ENCODE measurements around the gene CPED1.
"Not testable (repeated sequence)": the region's sequence is repeated elsewhere in the genome, so short reads cannot be mapped to it uniquely, and the experiment has no call there.

Gene CPED1

DNA sequence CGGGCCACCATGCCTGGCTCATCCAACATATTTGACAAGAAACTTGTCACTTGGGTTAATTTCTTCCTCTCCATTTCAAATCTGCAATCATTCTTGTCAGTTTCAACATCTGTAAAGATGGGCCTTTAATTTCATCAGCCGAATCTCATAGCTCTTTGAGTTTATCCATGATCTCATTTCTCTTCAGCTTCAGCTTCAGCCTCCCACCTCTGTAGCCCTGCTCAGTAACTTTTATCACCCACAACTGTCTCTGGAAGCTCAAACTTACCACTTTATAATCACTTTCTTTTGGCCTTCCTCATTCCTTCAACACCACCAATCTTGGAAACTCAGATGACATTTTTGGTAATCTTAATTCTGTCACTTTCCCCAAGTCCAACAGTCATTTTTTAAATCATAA lies 83.2 kb downstream of the CPED1 start:
- no peak for DNase-seq (ENCODE audit: low spot score)

GRCh38 chr7:121072826-121073225 lies 84.3 kb downstream of the CPED1 start:
- DNase-seq (ENCODE audit: low spot score), result no peak

DNA sequence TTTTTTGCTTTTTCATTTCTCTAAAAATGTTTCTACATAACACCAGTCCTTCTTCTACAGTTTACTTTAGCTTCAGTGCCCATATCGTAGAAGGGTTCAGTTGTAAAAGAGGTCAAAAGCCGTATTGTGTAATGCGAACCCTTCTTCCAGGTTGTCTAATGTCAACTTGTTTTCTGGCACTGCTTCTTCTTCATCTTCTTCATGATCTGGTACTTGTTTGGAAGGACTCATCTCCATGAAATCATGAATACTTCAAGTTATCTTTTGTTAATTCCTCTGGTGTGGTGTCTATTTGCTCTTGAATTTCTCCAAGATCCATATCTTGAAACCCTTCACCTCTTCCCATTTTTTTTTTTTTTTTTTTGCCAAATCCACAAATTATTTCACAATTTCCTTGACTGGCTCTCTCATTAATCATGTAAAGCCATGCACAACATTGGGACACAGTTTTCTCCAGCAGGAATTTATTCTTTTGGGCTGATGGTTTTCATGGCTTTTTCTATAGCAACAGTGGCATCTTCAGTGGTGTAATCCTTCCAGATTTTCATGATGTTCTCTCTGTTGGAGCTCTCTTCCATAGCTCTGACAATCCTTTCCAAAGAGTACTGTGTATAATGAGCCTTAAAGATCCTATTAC lies 85.1 kb downstream of the CPED1 start:
- DNase-seq (ENCODE audit: low spot score), result no peak

DNA sequence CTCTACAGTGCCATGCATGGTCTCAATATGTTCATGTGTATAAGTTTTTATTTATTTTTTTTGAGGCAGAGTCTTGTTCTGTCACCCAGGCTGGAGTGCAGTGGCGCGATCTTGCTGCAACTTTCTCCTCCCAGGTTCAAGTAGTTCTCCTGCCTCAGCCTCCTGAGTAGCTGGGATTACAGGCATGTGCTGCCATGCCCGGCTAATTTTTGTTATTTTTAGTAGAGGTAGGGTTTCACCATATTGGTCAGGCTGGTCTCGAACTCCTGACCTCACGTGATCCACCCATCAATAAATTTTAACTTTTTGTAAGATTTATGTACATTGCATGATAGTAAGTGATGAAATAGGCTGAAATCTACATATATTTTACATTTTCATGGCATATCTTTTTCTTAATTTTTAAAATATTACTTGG lies 86.9 kb downstream of the CPED1 start:
- DNase-seq (ENCODE audit: low spot score), result not testable (repeated sequence)

DNA sequence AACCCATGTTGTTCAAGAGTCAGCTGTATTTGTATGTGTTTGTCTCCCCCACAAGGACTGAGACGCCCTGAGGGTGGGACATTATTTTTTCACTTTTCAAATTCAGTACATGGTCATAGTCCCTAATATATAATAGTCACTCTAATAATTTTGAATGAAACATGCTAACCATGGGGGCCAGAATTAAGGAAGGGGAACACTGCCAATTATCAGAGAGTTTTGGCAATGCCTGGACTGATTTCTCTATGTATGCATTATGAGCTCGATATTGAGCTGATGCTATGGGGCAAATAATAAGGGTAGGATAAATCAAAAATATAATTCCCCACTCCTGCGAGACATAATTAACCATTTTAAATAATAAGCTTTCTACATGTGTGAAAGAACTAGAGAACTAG lies 87.4 kb downstream of the CPED1 start:
- DNase-seq (ENCODE audit: low spot score), result no peak

GRCh38 chr7:121076350-121077164 lies 88.0 kb downstream of the CPED1 start:
- DNase-seq (ENCODE audit: low spot score), result no peak

- DNase-seq (ENCODE audit: low spot score), result no peak
Observed at GRCh38 chr7:121077165-121077630, 88.7 kb downstream of the CPED1 start.

DNA sequence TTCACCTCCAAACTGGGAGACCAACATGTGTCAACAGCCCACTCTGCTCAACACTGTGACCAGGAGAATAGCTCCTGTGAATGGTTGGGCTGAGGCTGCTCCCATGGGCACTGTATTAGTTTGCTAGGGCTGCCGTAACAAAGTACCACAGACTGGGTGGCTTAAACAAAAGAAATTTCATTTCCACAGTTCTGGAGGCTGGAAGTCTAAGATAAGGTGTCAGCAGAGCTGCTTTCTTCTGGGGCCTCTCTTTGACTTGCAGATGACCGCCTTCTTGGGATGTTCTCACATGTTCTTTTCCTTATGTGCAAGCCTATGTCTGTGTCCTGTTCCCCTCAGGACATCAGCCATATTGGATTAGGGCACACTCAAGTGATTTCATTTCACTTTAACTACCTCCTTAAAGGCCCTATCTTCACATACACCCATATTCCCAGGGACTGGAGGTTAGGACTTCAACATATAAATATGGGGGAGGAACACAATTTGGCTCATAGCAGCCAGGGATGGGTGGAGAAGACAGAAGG lies 90.3 kb downstream of the CPED1 start:
- no peak for DNase-seq (ENCODE audit: low spot score)

- no peak for DNase-seq (ENCODE audit: low spot score)
Observed at GRCh38 chr7:121079425-121080169, 91.1 kb downstream of the CPED1 start.

DNA sequence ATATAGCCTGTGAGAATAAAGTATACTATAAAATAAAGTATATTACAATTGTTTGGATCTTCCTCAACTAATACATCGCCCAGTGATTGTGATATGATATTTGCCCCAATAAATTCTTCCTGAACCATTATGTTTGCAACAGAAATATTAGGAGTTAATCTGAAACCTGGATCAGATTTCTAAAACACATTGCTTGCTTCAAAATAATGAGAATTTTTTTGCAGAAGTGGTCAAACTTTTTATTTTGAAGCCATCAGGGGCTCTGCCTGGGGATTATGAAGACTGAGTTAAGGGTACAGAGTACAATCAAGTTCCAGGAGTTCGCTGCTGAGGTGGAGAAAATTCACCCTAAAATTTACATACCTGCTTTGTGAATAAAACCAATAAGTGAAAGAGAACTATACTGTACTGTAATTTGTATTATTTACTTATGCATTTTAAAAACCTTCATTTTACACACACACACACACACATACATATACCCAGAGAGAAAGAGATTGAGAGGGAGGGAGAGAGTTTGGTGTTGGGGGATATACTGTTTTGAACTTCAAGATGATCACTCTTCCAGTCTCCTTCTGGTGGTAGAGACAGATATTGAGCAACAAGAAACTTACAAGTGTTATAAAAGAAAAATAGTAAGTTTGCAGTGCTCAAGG lies 91.9 kb downstream of the CPED1 start:
- DNase-seq (ENCODE audit: low spot score), result no peak

GRCh38 chr7:121080913-121081326 lies 92.4 kb downstream of the CPED1 start:
- DNase-seq (ENCODE audit: low spot score), result no peak

DNA sequence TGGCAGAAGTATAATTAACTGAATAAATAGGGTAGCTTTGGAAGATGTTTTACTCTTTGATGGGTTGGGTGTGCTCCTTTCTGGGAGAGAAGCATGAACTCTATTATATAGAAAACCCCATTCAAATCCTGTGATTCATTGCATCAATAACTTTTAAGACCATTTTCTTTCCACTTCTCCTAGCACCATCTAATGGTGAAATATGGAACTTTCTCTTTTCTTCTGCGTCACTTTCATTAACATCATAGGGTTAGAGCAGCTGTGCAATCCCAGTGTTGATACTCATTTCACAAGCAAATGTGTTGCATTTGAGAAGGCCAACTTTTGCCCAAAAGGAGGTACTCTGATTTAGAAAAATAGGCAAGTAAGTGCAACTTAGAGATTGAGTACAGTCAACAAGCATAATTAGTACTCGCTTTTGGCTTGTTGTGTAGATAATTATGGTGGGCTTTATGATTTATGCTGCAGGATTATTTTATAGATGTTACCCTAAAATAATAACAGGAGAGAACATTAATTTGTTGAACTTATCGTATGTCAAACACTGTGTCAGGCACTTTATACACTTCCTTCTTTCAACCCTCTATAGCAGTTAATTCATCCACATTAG lies 92.9 kb downstream of the CPED1 start:
- peak; percentile 90 for DNase-seq (ENCODE audit: low spot score)

- no peak for DNase-seq (ENCODE audit: low spot score)
Observed at GRCh38 chr7:121082400-121083101, 94.0 kb downstream of the CPED1 start.

- no peak for DNase-seq (ENCODE audit: low spot score)
Observed at GRCh38 chr7:121083138-121083789, 94.8 kb downstream of the CPED1 start.

GRCh38 chr7:121083790-121084251 lies 95.3 kb downstream of the CPED1 start:
- no peak for DNase-seq (ENCODE audit: low spot score)

GRCh38 chr7:121084256-121084655 lies 95.7 kb downstream of the CPED1 start:
- no peak for DNase-seq (ENCODE audit: low spot score)

DNA sequence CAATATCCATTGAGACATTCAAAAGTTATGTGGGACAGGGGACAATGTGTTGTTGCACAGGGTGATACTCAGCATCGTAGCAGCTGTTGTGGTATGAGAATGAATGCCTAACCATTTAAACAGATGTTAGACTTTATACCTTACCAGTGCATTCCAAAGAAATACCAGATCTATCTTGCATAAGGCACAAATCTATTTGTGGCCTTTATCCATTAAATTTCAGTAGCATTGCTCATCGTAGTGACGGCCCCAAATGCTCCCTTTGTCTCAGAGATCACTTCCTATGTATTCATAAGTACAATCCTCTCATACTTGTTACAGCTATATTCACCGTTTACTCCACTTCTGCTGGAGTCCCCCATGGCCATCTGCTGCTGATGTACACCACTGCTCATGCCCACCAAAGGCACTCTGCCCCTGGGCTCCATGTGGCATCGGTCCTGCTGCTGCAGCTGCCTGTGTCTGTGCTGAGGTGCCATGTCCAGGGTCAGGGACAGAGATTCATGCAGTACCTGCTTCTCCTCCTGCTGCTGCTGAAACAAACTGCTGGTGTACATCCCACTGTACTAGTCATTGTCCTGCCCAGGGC lies 96.3 kb downstream of the CPED1 start:
- no peak for DNase-seq (ENCODE audit: low spot score)

DNA sequence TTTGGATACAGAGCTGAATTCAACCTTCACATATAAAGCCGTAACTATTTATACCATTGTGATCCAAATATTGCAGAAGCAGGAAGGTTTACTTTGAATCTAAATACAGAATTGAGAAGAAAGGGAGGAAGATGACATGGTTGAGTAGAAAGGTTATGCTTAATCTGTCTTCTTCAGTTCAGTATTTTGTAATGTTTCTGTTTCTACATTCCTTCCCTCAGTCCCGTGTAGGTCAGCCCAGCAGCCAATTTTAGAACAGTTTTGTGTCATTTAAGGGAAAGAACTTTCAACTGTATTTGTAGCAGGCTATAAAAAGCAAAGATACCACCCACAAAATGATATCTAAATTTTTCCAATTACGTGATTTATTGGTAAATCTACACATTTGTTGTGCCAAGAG lies 97.4 kb downstream of the CPED1 start:
- DNase-seq (ENCODE audit: low spot score), result no peak

GRCh38 chr7:121088870-121089269 lies 100.4 kb downstream of the CPED1 start:
- no peak for DNase-seq (ENCODE audit: low spot score)

GRCh38 chr7:121094829-121095228 lies 106.3 kb downstream of the CPED1 start:
- DNase-seq (ENCODE audit: low spot score), result no peak
